Measurements from ENCODE around the gene MYO3A. TPM values are rescaled to one million over a fixed set of nuclear protein-coding genes. Genes with fewer than 3 reads are reported as not detected.

The MYO3A gene
- total RNA-seq, 1 experiment from 2014 or later: not detected

- intact Hi-C loops (cut with micrococcal nuclease): no loop called here
- H3K4me2 ChIP-seq (ENCODE audit: low read length): no peak overlapping the region
- ChIA-PET CTCF (no interaction called here), POLR2A (no interaction called here), RAD21 (ENCODE audit: low non-redundant PET in 1 of 2, low total read pairs in 2 of 2, uncharacterized antibody in 2 of 2, unreplicated experiment in 2 of 2) (no interaction called here)
- DNase-seq (ENCODE audit: low read depth, low spot score): no peak
- H3K27ac ChIP-seq (ENCODE audit: low read depth, low read length): no peak overlapping the region
- no peaks in the 10 kb centered on the region for H3K36me3 ChIP-seq (ENCODE audit: control insufficient read depth in 1 of 2, insufficient read depth in 2 of 2, low read length in 2 of 2)
- no peak overlapping the region for H3K4me3 ChIP-seq (replicated peaks in 1 of 2; ENCODE audit: low read depth in 1 of 2, low read length in 2 of 2)
- TF ChIP-seq EZH2phosphoT487 (IDR thresholded peaks at IDR 0.05; ENCODE audit: borderline replicate concordance): no peak
- TF ChIP-seq FOSL1 (IDR thresholded peaks at IDR 0.05; ENCODE audit: low read depth): no peak
- TF ChIP-seq SIN3A (IDR thresholded peaks at IDR 0.05; ENCODE audit: low read depth): no peak
- TF ChIP-seq CTCF (IDR thresholded peaks at IDR 0.05 in 2 of 3, conservative IDR thresholded peaks at IDR 0.05 in 1 of 3; ENCODE audit: borderline replicate concordance in 1 of 3, insufficient read depth in 1 of 3, low read depth in 2 of 3, low read length in 2 of 3): no peak
- no peak for TF ChIP-seq CBX3 (IDR thresholded peaks at IDR 0.05; ENCODE audit: low read depth)
- TF ChIP-seq EZH2 (IDR thresholded peaks at IDR 0.05): no peak
- no peak for TF ChIP-seq EGR1 (IDR thresholded peaks at IDR 0.05; ENCODE audit: low read depth)
- TF ChIP-seq CEBPB (IDR thresholded peaks at IDR 0.05; ENCODE audit: low read depth): no peak
- no peak for TF ChIP-seq ZNF274 (IDR thresholded peaks at IDR 0.05; ENCODE audit: low read depth, low read length)
- no peak for TF ChIP-seq POLR2A (IDR thresholded peaks at IDR 0.05; ENCODE audit: borderline replicate concordance, extremely low read depth, insufficient read depth, insufficient read length)
- TF ChIP-seq RAD21 (IDR thresholded peaks at IDR 0.05; ENCODE audit: low read depth): no peak
- TF ChIP-seq ZFX (IDR thresholded peaks at IDR 0.05): no peak
- no peaks in the 10 kb centered on the region for H3K4me1 ChIP-seq (ENCODE audit: control insufficient read depth in 1 of 2, insufficient read depth in 2 of 2, low read length in 2 of 2)
- H3K9me2 ChIP-seq (ENCODE audit: insufficient read depth): no peaks in the 10 kb centered on the region
- H3K27me3 ChIP-seq (ENCODE audit: insufficient read depth, low read length): peaks cover 9% of the 10 kb centered on the region
- no peaks in the 10 kb centered on the region for H4K20me1 ChIP-seq (ENCODE audit: insufficient read depth)
- H3K9me3 ChIP-seq (ENCODE audit: control insufficient read depth in 1 of 2, insufficient read depth in 1 of 2, low read depth in 1 of 2, low read length in 2 of 2): no peaks in the 10 kb centered on the region
- BruUV-seq (replicated peaks): no TSS peak
- no peaks in the 10 kb centered on the region for H3K79me2 ChIP-seq (ENCODE audit: insufficient read depth, low read length)
- H3K9ac ChIP-seq (ENCODE audit: low read length): no peak overlapping the region
- ATAC-seq: no peak
- no peak overlapping the region for H2AFZ ChIP-seq (ENCODE audit: low read depth, low read length, poor library complexity, severe bottlenecking)
Observed at GRCh38 chr10:26212511-26212910, 278.5 kb downstream of the MYO3A start.

Data from HCT116 (cell line).